Measurements from ENCODE around the gene PLA2G6. TPM values are rescaled to one million over a fixed set of nuclear protein-coding genes. Genes with fewer than 3 reads are reported as not detected.
A peak's percentile ranks its signal among the peaks of the same experiment; 100 is the strongest.

PLA2G6 gene
- total and polyA plus RNA-seq, 2 of the 13 experiments (the other 11 are each of a cell fraction or from before 2014, with no cell fraction given), result 4.8 to 11.5 TPM

DNA sequence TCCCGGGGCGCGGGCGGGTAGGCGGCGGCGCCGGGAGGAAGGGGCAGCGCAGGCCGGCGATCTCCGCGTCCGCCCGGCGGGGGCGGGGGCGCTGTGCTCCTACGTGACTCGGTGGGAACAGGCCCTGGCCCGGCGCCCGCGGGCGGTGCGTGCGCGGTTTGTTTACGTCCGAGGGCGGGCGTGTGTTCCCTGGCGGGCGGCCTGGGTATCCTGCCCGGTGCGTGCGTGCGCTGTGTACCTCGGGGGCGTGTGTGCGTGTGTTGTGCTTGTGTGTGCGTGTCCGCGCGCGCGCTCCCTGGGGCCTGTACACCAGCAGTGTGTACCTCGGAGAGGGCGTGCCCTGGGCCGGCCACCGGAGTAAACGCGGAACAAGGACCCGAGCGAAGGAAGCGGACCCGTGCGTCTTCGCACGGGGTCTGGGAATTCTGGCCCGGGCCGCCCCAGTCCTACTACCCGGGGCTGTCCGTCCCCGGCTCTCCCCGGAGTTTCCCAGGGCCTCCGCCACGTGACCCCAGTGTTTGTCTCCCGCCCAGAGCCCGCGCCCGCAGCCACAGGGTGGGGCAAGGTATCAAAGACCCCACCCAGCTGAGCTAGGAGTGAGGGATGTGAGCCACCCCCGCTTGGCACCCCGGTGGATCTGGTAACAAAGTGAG is 20.9 kb upstream of the PLA2G6 start (continued):
- TF ChIP-seq TFDP1 (CRISPR knock-in tag; IDR thresholded peaks at IDR 0.05; ENCODE audit: borderline replicate concordance), result 0 out of 2 replicates have a peak, but pooled peaks have one; percentile 11
- no peak; the same call in 1 of the 2 replicates for TF ChIP-seq ZFP82 (CRISPR knock-in tag; IDR thresholded peaks at IDR 0.05; ENCODE audit: borderline replicate concordance)
- TF ChIP-seq SALL1 (CRISPR knock-in tag; IDR thresholded peaks at IDR 0.05), result peak; percentile 41; the same call in 1 of the 2 replicates
- no peak for TF ChIP-seq NBN (conservative IDR thresholded peaks at IDR 0.05)
- TF ChIP-seq ZNF772 (CRISPR knock-in tag; IDR thresholded peaks at IDR 0.05), result 0 out of 2 replicates have a peak, but pooled peaks have one; percentile 14
- TF ChIP-seq ZSCAN21 (CRISPR knock-in tag; IDR thresholded peaks at IDR 0.05; ENCODE audit: borderline replicate concordance), result peak; percentile 47; the same call in 1 of the 2 replicates
- TF ChIP-seq, protein P1, sequence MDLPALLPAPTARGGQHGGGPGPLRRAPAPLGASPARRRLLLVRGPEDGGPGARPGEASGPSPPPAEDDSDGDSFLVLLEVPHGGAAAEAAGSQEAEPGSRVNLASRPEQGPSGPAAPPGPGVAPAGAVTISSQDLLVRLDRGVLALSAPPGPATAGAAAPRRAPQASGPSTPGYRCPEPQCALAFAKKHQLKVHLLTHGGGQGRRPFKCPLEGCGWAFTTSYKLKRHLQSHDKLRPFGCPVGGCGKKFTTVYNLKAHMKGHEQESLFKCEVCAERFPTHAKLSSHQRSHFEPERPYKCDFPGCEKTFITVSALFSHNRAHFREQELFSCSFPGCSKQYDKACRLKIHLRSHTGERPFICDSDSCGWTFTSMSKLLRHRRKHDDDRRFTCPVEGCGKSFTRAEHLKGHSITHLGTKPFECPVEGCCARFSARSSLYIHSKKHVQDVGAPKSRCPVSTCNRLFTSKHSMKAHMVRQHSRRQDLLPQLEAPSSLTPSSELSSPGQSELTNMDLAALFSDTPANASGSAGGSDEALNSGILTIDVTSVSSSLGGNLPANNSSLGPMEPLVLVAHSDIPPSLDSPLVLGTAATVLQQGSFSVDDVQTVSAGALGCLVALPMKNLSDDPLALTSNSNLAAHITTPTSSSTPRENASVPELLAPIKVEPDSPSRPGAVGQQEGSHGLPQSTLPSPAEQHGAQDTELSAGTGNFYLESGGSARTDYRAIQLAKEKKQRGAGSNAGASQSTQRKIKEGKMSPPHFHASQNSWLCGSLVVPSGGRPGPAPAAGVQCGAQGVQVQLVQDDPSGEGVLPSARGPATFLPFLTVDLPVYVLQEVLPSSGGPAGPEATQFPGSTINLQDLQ (CRISPR knock-in tag; IDR thresholded peaks at IDR 0.05), result no peak
- TF ChIP-seq SOX13 (IDR thresholded peaks at IDR 0.05), result no peak
- TF ChIP-seq SOX13 (CRISPR knock-in tag; conservative IDR thresholded peaks at IDR 0.05 in 1 of 2, IDR thresholded peaks at IDR 0.05 in 1 of 2), result peak in 1 of 2 experiments; percentile 3; a peak in 1 of 4 replicates
- TF ChIP-seq CENPBD1 (CRISPR knock-in tag; IDR thresholded peaks at IDR 0.05; ENCODE audit: borderline replicate concordance, low read depth), result no peak
- TF ChIP-seq ZNF333 (CRISPR knock-in tag; IDR thresholded peaks at IDR 0.05; ENCODE audit: borderline replicate concordance), result peak; percentile 74; the same call in 1 of the 2 replicates
- peak; percentile 17; the same call in 1 of the 2 replicates for TF ChIP-seq DPF2 (CRISPR knock-in tag; IDR thresholded peaks at IDR 0.05; ENCODE audit: borderline replicate concordance, low read depth)
- TF ChIP-seq MYNN (CRISPR knock-in tag; IDR thresholded peaks at IDR 0.05; ENCODE audit: low read depth), result 0 out of 2 replicates have a peak, but pooled peaks have one; percentile 51
- no peak for TF ChIP-seq RFX5 (IDR thresholded peaks at IDR 0.05; ENCODE audit: low read depth, low read length)
- TF ChIP-seq MED8 (CRISPR knock-in tag; IDR thresholded peaks at IDR 0.05; ENCODE audit: insufficient replicate concordance), result peak; percentile 18
- TF ChIP-seq HES4 (CRISPR knock-in tag; IDR thresholded peaks at IDR 0.05; ENCODE audit: borderline replicate concordance), result peak; percentile 72; the same call in 1 of the 2 replicates
- TF ChIP-seq, protein P2, sequence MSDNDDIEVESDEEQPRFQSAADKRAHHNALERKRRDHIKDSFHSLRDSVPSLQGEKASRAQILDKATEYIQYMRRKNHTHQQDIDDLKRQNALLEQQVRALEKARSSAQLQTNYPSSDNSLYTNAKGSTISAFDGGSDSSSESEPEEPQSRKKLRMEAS (IDR thresholded peaks at IDR 0.05), result peak; percentile 73
- TF ChIP-seq HNRNPUL1 (IDR thresholded peaks at IDR 0.05; ENCODE audit: low read depth, low read length), result no peak
- 0 out of 2 replicates have a peak, but pooled peaks have one; percentile 46 for TF ChIP-seq ZNF850 (CRISPR knock-in tag; conservative IDR thresholded peaks at IDR 0.05)
- no peak for TF ChIP-seq SMARCC2 (IDR thresholded peaks at IDR 0.05)
- TF ChIP-seq ZNF484 (CRISPR knock-in tag; IDR thresholded peaks at IDR 0.05; ENCODE audit: borderline replicate concordance, low read depth), result 0 out of 2 replicates have a peak, but pooled peaks have one; percentile 21
- 0 out of 2 replicates have a peak, but pooled peaks have one; percentile 26 for TF ChIP-seq HNF1B (CRISPR knock-in tag; IDR thresholded peaks at IDR 0.05)
- 0 out of 2 replicates have a peak, but pooled peaks have one; percentile 58 for TF ChIP-seq SNAI1 (CRISPR knock-in tag; IDR thresholded peaks at IDR 0.05; ENCODE audit: borderline replicate concordance)
